Upper lobe of left lung (tissue), 4 donors: ENCODE measurements around the gene RRAD.

Experiments used
- CTCF ChIP-seq, 6 experiments: fragments of 450-650 bp in 4 of 6; fragments of 200-600 bp in 2 of 6; sonication (generic) in 2 of 6; IDR thresholded peaks; one replicate each; pipeline ENCODE4 v1.5.1; 2016 to 2019; ENCODE audit warnings: antibody characterized with exemption in 6 of 6
- EP300 ChIP-seq, 4 donors: sonication (generic); formaldehyde crosslinking; IDR thresholded peaks; one replicate each; pipeline ENCODE4 v1.5.1; 2017; ENCODE audit warnings: antibody characterized with exemption in 4 of 4, control low read depth in 2 of 4
- POLR2A ChIP-seq, 4 donors: fragments of 450-650 bp; IDR thresholded peaks; one replicate each; pipeline ENCODE4 v1.5.1; 2016 to 2017; ENCODE audit warnings: antibody characterized with exemption in 4 of 4, mild to moderate bottlenecking in 2 of 4
- POLR2AphosphoS5 ChIP-seq, 2 donors: sonication (generic); formaldehyde crosslinking; IDR thresholded peaks; one replicate each; pipeline ENCODE4 v1.5.1; 2017; ENCODE audit warnings: antibody characterized with exemption in 2 of 2

- TF ChIP-seq CTCF (IDR thresholded peaks at IDR 0.05) = no peak
- no peak for TF ChIP-seq POLR2A (IDR thresholded peaks at IDR 0.05)
- TF ChIP-seq POLR2AphosphoS5 (IDR thresholded peaks at IDR 0.05) = no peak
- TF ChIP-seq EP300 (IDR thresholded peaks at IDR 0.05) = no peak
Observed at GRCh38 chr16:66915041-66915440, 10.3 kb downstream of the RRAD start.
